ENCODE data around the gene CASKIN1. TPM values are rescaled to one million over a fixed set of nuclear protein-coding genes. Genes with fewer than 3 reads are reported as not detected.

The CASKIN1 gene
- total RNA-seq, 1 experiment from 2014 or later = 7.9 TPM

DNA sequence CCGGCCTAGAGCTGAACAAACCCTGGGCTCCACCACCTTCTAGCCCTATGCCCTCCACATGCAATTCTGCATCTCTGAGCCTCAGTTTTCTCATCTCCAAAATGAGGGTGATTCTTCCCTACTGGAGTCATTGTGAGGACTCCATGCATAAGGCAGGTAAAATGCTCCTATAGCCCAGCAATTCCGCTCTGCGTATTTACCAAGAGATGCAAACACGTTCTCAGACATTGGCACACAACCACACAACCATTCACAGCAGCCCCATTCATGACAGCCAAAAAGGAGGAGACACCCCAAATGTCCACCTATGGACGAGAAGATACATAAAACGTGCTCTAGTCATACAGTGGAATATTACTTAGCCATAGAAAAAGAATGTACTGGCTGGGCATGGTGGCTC lies 3.9 kb upstream of the CASKIN1 start:
- Histone ChIP-seq H3K56ac (ENCODE audit: insufficient read length, low read depth, low read length) (no peak overlapping the region), H3K79me1 (ENCODE audit: insufficient read depth, low read depth, low read length, poor library complexity, severe bottlenecking) (no peaks in the 10 kb centered on the region), H2AFZ (ENCODE audit: low read length) (no peak overlapping the region), H3K4me1 (ENCODE audit: insufficient read depth, low read length) (no peaks in the 10 kb centered on the region), H3T11ph (ENCODE audit: low read length) (no peak overlapping the region), H3K23me2 (ENCODE audit: insufficient read length, low read depth, low read length, poor library complexity, severe bottlenecking) (peaks cover 11% of the 10 kb centered on the region), H2BK20ac (ENCODE audit: low read depth, low read length, poor library complexity, severe bottlenecking) (no peak overlapping the region), H2AK5ac (ENCODE audit: insufficient read length, low read length) (no peak overlapping the region), H4K20me1 (ENCODE audit: control insufficient read depth, insufficient read depth, insufficient read length) (no peaks in the 10 kb centered on the region), H2BK120ac (ENCODE audit: low read depth, low read length, poor library complexity, severe bottlenecking) (no peak overlapping the region), H3K9ac (ENCODE audit: extremely low read depth, insufficient read length, low read length) (no peak overlapping the region), H4K5ac (ENCODE audit: insufficient read length, low read depth, low read length) (no peak overlapping the region), H4K91ac (ENCODE audit: insufficient read length, low read depth, low read length) (no peak overlapping the region), H3K18ac (ENCODE audit: insufficient read length, low read depth, low read length) (no peak overlapping the region), H3K27ac (ENCODE audit: insufficient read length, low read depth, low read length) (no peak overlapping the region), H4K8ac (replicated peaks; ENCODE audit: insufficient read length, low read depth, low read length) (no peak overlapping the region), H3K79me2 (ENCODE audit: insufficient read depth, low read length) (no peaks in the 10 kb centered on the region), H2BK15ac (ENCODE audit: low read depth, low read length) (no peak overlapping the region), H3K9me3 (ENCODE audit: control insufficient read depth, low read depth, low read length) (no peaks in the 10 kb centered on the region), H2BK12ac (ENCODE audit: insufficient read length, low read depth, low read length) (no peak overlapping the region), H3K4me2 (ENCODE audit: insufficient read depth, insufficient read length, low read length) (no peak overlapping the region), H3K14ac (ENCODE audit: insufficient read depth, low read length) (no peak overlapping the region), H3K4ac (ENCODE audit: low read depth, low read length) (no peak overlapping the region), H2BK5ac (ENCODE audit: insufficient read length, low read length) (no peak overlapping the region), H3K27me3 (ENCODE audit: insufficient read depth, low read length) (peaks cover 8% of the 10 kb centered on the region; the same call in 1 of the 2 replicates), H3K23ac (ENCODE audit: insufficient read length, low read depth, low read length) (no peak overlapping the region)
- H3K4me3 Mint-ChIP-seq = no peak overlapping the region
- H3K36me3 Mint-ChIP-seq (ENCODE audit: insufficient read depth in 1 of 3, low read depth in 3 of 3) = no peaks in the 10 kb centered on the region
- DNase-seq = no peak
- H3K27me3 Mint-ChIP-seq (ENCODE audit: low read depth) = peaks cover 65% of the 10 kb centered on the region
- H3K27ac Mint-ChIP-seq = no peak overlapping the region
- TF ChIP-seq CTCF (conservative IDR thresholded peaks at IDR 0.05) = no peak
- H3K9me3 Mint-ChIP-seq = peaks cover 0 to 9% of the 10 kb centered on the region in 2 experiments; a peak in 1 of 5 replicates
- peaks cover 4 to 5% of the 10 kb centered on the region in 2 experiments; a peak in 3 of 4 replicates for H3K4me1 Mint-ChIP-seq
- no CpG with 5 or more reads among the region's 6 CpGs for WGBS (ENCODE audit: extremely low coverage, insufficient read length, low lambda C conversion rate)

Data from H9 (cell line).